Fibroblast of villous mesenchyme (primary cell): Measurements from ENCODE around the gene JAKMIP2. TPM values are rescaled to one million over a fixed set of nuclear protein-coding genes. Genes with fewer than 3 reads are reported as not detected.
"Not testable (repeated sequence)": the region's sequence is repeated elsewhere in the genome, so short reads cannot be mapped to it uniquely, and the experiment has no call there.

Experiments used
- DNase-seq: peaks from one replicate; pipeline ENCODE4 v3.0.0-alpha.2; 2010; ENCODE audit warnings: low read depth
- H3K4me3 ChIP-seq: 2 replicates; pipeline ENCODE4 v1.5.1; 2011; ENCODE audit warnings: low read depth, mild to moderate bottlenecking, low read length
- total RNA-seq: library from RNA; depleted of rRNA; stranded (reverse); fragments of >200 nt; gene quantifications from 2 replicates; pipeline ENCODE4 v1.2.3, GENCODE V29; 2012
- TF ChIP-seq, protein P1 (sequence below): IDR thresholded peaks from 2 replicates; pipeline ENCODE4 v1.5.1; 2012; ENCODE audit warnings: low read depth, mild to moderate bottlenecking, low read length; ENCODE audit not compliant: insufficient read depth

The JAKMIP2 gene
- total RNA-seq, 1 donor, result 3.5 TPM

GRCh38 chr5:147727200-147727599, 55.3 kb downstream of the JAKMIP2 start:
- no peak for DNase-seq
- TF ChIP-seq, protein P1, sequence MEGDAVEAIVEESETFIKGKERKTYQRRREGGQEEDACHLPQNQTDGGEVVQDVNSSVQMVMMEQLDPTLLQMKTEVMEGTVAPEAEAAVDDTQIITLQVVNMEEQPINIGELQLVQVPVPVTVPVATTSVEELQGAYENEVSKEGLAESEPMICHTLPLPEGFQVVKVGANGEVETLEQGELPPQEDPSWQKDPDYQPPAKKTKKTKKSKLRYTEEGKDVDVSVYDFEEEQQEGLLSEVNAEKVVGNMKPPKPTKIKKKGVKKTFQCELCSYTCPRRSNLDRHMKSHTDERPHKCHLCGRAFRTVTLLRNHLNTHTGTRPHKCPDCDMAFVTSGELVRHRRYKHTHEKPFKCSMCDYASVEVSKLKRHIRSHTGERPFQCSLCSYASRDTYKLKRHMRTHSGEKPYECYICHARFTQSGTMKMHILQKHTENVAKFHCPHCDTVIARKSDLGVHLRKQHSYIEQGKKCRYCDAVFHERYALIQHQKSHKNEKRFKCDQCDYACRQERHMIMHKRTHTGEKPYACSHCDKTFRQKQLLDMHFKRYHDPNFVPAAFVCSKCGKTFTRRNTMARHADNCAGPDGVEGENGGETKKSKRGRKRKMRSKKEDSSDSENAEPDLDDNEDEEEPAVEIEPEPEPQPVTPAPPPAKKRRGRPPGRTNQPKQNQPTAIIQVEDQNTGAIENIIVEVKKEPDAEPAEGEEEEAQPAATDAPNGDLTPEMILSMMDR, result no peak
- H3K4me3 ChIP-seq, result no peak overlapping the region

- H3K4me3 ChIP-seq, result peak overlapping the region; percentile 33
Measured at GRCh38 chr5:147721191-147721960, 61.2 kb downstream of the JAKMIP2 start.

GRCh38 chr5:147713550-147714295, 68.8 kb downstream of the JAKMIP2 start:
- no peak overlapping the region for H3K4me3 ChIP-seq
- DNase-seq, result no peak
- TF ChIP-seq, protein P1, result no peak

More at GRCh38 chr5:147721191-147721960, 61.2 kb downstream of the JAKMIP2 start:
- DNase-seq, result not testable (repeated sequence)

DNA sequence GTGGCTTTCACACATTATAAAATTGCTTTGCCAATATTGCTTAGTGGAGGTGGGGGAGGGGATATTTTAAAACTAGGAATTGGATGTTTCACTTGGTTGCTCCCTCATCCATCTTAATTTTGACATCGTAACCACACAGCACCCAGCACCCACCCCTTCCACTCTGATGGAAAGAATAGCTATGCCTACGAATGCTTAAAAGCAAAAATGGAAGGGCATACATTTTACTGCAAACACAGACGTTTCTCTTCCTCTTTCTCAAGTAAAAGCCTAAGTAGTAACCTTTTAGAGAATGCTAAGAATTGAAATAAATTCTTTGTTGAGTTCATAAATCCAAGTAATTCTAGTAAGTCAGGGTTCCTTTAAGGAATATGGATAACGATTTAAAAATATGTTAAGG, 69.9 kb downstream of the JAKMIP2 start:
- TF ChIP-seq, protein P1, result no peak
- no peak for DNase-seq
- H3K4me3 ChIP-seq, result no peak overlapping the region

DNA sequence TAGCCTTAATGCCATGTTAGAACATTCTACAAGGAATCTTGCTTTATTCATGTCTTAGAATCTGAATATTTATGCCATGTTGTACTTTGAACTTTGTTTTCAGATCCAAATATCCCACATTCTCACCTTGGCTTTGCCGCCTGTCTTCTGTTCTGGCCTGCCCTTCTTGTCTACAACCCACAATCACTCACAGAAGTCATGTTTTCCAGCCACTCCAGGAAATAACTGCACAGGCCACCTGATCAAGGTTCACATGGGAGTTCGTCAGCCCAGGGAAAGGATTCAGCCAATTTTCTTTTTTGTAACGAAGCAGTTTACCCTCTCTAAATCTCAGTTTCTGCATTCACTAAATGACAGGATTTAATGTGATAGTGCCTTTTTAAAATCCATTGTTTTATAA, 70.5 kb downstream of the JAKMIP2 start:
- TF ChIP-seq, protein P1, result no peak
- DNase-seq, result no peak

GRCh38 chr5:147711019-147711418, 71.5 kb downstream of the JAKMIP2 start:
- no peak overlapping the region for H3K4me3 ChIP-seq
- TF ChIP-seq, protein P1, result no peak
- DNase-seq, result no peak

More for the DNA sequence above, 70.5 kb downstream of the JAKMIP2 start:
- H3K4me3 ChIP-seq, result no peak overlapping the region

DNA sequence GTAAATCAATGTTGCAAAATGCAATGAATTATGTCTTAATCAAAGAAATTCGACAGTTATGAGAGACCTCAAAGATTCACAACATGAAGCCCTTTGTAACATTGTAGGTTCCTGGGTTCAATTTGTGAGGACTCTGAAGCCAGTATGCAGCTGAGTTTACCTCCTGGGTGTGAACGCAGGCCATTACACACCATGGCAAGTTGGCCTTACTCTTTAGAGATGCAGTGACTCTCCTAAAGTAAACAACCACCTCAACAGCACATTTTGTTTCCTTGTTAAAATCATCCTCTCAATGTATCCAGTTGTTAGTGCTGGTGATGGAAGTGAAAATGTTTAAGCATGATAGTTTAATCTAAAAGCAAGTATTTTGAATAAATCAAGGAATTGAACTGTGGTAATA, 73.8 kb downstream of the JAKMIP2 start:
- H3K4me3 ChIP-seq, result no peak overlapping the region
- TF ChIP-seq, protein P1, result no peak
- no peak for DNase-seq
